K562 (cell line): ENCODE measurements around the gene MAP4K1. TPM values are rescaled to one million over a fixed set of nuclear protein-coding genes. Genes with fewer than 3 reads are reported as not detected.

Experiments
- BRD4 ChIP-seq: fragments of 200-600 bp; sonication (generic); IDR thresholded peaks from 2 replicates; pipeline ENCODE4 v1.6.1; 2017; ENCODE audit warnings: inconsistent platforms
- CBFA2T2 ChIP-seq: fragments of 450-650 bp; conservative IDR thresholded peaks from 2 replicates; pipeline ENCODE4 v1.6.1; 2017; ENCODE audit warnings: mild to moderate bottlenecking
- ESRRA ChIP-seq: fragments of 450-650 bp; IDR thresholded peaks from 2 replicates; pipeline ENCODE4 v1.6.1; 2014; ENCODE audit warnings: low read depth, mild to moderate bottlenecking, moderate library complexity, borderline replicate concordance
- ETV1 ChIP-seq: fragments of 450-650 bp; conservative IDR thresholded peaks from 2 replicates; pipeline ENCODE4 v1.6.1; 2016; ENCODE audit warnings: missing genetic modification characterization, control low read depth, low read depth, missing compliant biosample characterization
- GABPA ChIP-seq: fragments of 200-800 bp; sonication (Bioruptor generic); conservative IDR thresholded peaks from 2 replicates; pipeline ENCODE4 v1.6.1; 2016; ENCODE audit warnings: low read depth, missing genetic modification characterization, missing compliant biosample characterization
- HCFC1 ChIP-seq: IDR thresholded peaks from 2 replicates; pipeline ENCODE4 v1.6.1; 2012; ENCODE audit warnings: low read depth, low read length, improper control_type of control experiment
- HDAC8 ChIP-seq: fragments of 450-650 bp; IDR thresholded peaks from 2 replicates; pipeline ENCODE4 v1.6.1; 2016; ENCODE audit warnings: mild to moderate bottlenecking, missing genetic modification characterization, moderate library complexity, missing compliant biosample characterization
- MCM2 ChIP-seq: fragments of 450-650 bp; IDR thresholded peaks from 2 replicates; pipeline ENCODE4 v1.6.1; 2017; ENCODE audit warnings: low read depth, mild to moderate bottlenecking
- MEIS2 ChIP-seq: fragments of 450-650 bp; IDR thresholded peaks from 2 replicates; pipeline ENCODE4 v1.6.1; 2014; ENCODE audit warnings: mild to moderate bottlenecking; ENCODE audit not compliant: partially characterized antibody
- NCOA1 ChIP-seq: fragments of 450-650 bp; IDR thresholded peaks from 2 replicates; pipeline ENCODE4 v1.6.1; 2016; ENCODE audit warnings: low read depth
- NR2C1 ChIP-seq, 2 experiments: fragments of 450-650 bp; IDR thresholded peaks; 2 replicates each; pipeline ENCODE4 v1.6.1; 2017; ENCODE audit warnings: mild to moderate bottlenecking in 2 of 2, antibody characterized with exemption in 1 of 2, inconsistent platforms in 1 of 2, missing compliant biosample characterization in 1 of 2, missing genetic modification characterization in 1 of 2
- RCOR1 ChIP-seq, 2 experiments: IDR thresholded peaks; 2 replicates each; pipeline ENCODE4 v1.6.1; 2012; ENCODE audit warnings: low read depth in 2 of 2, low read length in 2 of 2, borderline replicate concordance in 1 of 2, improper control_type of control experiment in 1 of 2
- SMARCB1 ChIP-seq: IDR thresholded peaks from 2 replicates; pipeline ENCODE4 v1.6.1; 2011; ENCODE audit warnings: improper control_type of control experiment, low read depth; ENCODE audit not compliant: insufficient read length
- SMARCE1 ChIP-seq: fragments of 450-650 bp; IDR thresholded peaks from 2 replicates; pipeline ENCODE4 v1.7.1; 2016; ENCODE audit warnings: mild to moderate bottlenecking
- ZKSCAN8 ChIP-seq: fragments of 200-800 bp; sonication (Bioruptor generic); IDR thresholded peaks from 2 replicates; pipeline ENCODE4 v1.6.1; 2016; ENCODE audit warnings: missing genetic modification characterization, missing compliant biosample characterization
- ZNF263 ChIP-seq: sonication (generic); formaldehyde crosslinking; IDR thresholded peaks from 2 replicates; pipeline ENCODE4 v1.8.0; 2022; ENCODE audit warnings: mild to moderate bottlenecking, missing genetic modification reagents, borderline replicate concordance
- ZNF584 ChIP-seq: fragments of 200-800 bp; sonication (Bioruptor generic); IDR thresholded peaks from 2 replicates; pipeline ENCODE4 v1.6.1; 2016; ENCODE audit warnings: low read depth, mild to moderate bottlenecking, missing genetic modification characterization, missing compliant biosample characterization
- ZSCAN29 ChIP-seq: fragments of 450-650 bp; IDR thresholded peaks from 2 replicates; pipeline ENCODE4 v1.6.1; 2017
- polyA plus RNA-seq, 8 experiments: library from polyadenylated mRNA; depleted of rRNA in 4 of 8; stranded (reverse) in 5 of 8; unstranded in 3 of 8; fragments of >200 nt; fragmentation: Nextera tagmentation in 2 of 8; fragmentation: Illumina TruSeq in 1 of 8; extraction: Ambion mirVana in 2 of 8; extraction: Trizol in 1 of 8; gene quantifications; 2 replicates each; pipeline versions ENCODE4 v1.2.1 to v1.2.3, GENCODE V29; 2011 to 2014; ENCODE audit warnings: inconsistent platforms in 1 of 8, missing spikeins in 1 of 8
- total RNA-seq, 7 experiments: library from RNA; depleted of rRNA in 6 of 7; stranded (reverse); fragments of >200 nt in 6 of 7; fragmentation: Illumina TruSeq in 2 of 7; extraction: Trizol in 2 of 7; gene quantifications; 2 replicates each; pipeline versions ENCODE4 v1.2.1 to v1.2.3, GENCODE V29; 2011 to 2021; ENCODE audit warnings: low replicate concordance in 1 of 7
- TF ChIP-seq, protein P1 (sequence below), 2 experiments: fragments of 450-650 bp; conservative IDR thresholded peaks; 2 replicates each; pipeline ENCODE4 v1.6.1; 2017; ENCODE audit warnings: mild to moderate bottlenecking in 2 of 2, moderate library complexity in 2 of 2
- TF ChIP-seq, protein P2 (sequence below), 2 experiments: fragments of 450-650 bp in 1 of 2; IDR thresholded peaks; 2 replicates each; pipeline ENCODE4 v1.6.1; 2011 to 2017; ENCODE audit warnings: low read depth in 2 of 2, antibody characterized with exemption in 1 of 2, borderline replicate concordance in 1 of 2, low read length in 1 of 2, mild to moderate bottlenecking in 1 of 2, mixed read lengths in 1 of 2; ENCODE audit not compliant: control insufficient read depth in 1 of 2
- TF ChIP-seq, protein P3 (sequence below), 2 experiments: fragments of 200-800 bp in 1 of 2; sonication (Bioruptor generic) in 1 of 2; sonication (generic) in 1 of 2; formaldehyde crosslinking in 1 of 2; IDR thresholded peaks in 1 of 2; conservative IDR thresholded peaks in 1 of 2; 2 replicates each; pipeline versions ENCODE4 v1.5.0 to v1.6.1; 2016 to 2020; ENCODE audit warnings: missing compliant biosample characterization in 1 of 2, missing genetic modification characterization in 1 of 2, missing genetic modification reagents in 1 of 2

Gene MAP4K1
- total and polyA plus RNA-seq, 9 of the 15 experiments (the other 6 are each of a cell fraction or from before 2014, with no cell fraction given), result 0.14 to 3.2 (median 0.73) TPM; not detected in 1

DNA sequence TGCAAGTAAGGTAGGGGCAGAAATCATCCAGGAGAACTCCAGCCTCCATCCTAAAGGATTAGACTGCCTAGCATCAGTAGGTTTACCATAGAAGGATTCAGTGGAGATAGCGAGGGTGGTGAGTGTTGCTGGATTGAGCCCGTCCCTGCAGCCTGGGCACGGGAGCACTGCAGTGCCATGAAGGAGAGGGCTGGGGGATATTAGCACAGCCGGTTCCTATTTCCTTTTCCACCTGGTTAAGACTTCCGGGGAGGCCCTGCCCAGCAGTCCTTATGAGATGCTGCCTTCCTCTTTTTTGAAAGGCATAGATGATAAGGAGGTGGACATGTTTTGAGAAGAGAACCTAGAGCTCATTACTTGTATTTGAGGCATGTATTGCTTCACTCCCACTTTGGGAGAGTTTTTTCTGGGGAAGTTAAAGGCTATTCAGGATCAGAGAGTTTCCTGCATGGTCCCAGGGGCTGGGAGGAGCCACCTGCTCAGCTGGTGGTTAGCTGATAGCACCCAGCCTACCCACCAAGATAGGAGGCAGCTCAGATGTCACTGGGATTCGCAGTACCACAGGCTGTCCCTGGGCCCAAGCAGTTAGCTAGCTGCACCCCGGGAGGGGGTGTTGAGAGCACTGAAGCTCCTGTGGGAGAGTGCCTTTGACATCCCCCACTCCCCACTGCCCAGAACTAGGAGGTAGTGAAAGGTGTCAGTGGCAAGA, 46.9 kb upstream of the MAP4K1 start (continued):
- TF ChIP-seq, protein P1, sequence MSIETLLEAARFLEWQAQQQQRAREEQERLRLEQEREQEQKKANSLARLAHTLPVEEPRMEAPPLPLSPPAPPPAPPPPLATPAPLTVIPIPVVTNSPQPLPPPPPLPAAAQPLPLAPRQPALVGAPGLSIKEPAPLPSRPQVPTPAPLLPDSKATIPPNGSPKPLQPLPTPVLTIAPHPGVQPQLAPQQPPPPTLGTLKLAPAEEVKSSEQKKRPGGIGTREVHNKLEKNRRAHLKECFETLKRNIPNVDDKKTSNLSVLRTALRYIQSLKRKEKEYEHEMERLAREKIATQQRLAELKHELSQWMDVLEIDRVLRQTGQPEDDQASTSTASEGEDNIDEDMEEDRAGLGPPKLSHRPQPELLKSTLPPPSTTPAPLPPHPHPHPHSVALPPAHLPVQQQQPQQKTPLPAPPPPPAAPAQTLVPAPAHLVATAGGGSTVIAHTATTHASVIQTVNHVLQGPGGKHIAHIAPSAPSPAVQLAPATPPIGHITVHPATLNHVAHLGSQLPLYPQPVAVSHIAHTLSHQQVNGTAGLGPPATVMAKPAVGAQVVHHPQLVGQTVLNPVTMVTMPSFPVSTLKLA (conservative IDR thresholded peaks at IDR 0.05), result peak; percentile 19 to 33; a peak in 1 of 4 replicates
- TF ChIP-seq CBFA2T2, result peak; percentile 35; the same call in 1 of the 2 replicates
- no peak for TF ChIP-seq HDAC8 (tag)
- peak; percentile 52; the same call in 1 of the 2 replicates for TF ChIP-seq ETV1 (tag)
- TF ChIP-seq NR2C1 (IDR thresholded peaks at IDR 0.05), result no peak
- no peak for TF ChIP-seq NR2C1 (tag; IDR thresholded peaks at IDR 0.05)
- no peak for TF ChIP-seq MCM2
- peak in 1 of 2 experiments; percentile 71; a peak in 2 of 4 replicates for TF ChIP-seq RCOR1 (IDR thresholded peaks at IDR 0.05; ENCODE audit: borderline replicate concordance in 1 of 2, low read depth in 2 of 2, low read length in 2 of 2)
- TF ChIP-seq ZSCAN29, result no peak
- TF ChIP-seq, protein P2, sequence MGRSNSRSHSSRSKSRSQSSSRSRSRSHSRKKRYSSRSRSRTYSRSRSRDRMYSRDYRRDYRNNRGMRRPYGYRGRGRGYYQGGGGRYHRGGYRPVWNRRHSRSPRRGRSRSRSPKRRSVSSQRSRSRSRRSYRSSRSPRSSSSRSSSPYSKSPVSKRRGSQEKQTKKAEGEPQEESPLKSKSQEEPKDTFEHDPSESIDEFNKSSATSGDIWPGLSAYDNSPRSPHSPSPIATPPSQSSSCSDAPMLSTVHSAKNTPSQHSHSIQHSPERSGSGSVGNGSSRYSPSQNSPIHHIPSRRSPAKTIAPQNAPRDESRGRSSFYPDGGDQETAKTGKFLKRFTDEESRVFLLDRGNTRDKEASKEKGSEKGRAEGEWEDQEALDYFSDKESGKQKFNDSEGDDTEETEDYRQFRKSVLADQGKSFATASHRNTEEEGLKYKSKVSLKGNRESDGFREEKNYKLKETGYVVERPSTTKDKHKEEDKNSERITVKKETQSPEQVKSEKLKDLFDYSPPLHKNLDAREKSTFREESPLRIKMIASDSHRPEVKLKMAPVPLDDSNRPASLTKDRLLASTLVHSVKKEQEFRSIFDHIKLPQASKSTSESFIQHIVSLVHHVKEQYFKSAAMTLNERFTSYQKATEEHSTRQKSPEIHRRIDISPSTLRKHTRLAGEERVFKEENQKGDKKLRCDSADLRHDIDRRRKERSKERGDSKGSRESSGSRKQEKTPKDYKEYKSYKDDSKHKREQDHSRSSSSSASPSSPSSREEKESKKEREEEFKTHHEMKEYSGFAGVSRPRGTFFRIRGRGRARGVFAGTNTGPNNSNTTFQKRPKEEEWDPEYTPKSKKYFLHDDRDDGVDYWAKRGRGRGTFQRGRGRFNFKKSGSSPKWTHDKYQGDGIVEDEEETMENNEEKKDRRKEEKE (IDR thresholded peaks at IDR 0.05; ENCODE audit: borderline replicate concordance in 1 of 2, control insufficient read depth in 1 of 2, low read depth in 2 of 2, low read length in 1 of 2), result no peak
- peak; percentile 40; the same call in 1 of the 2 replicates for TF ChIP-seq NCOA1
- TF ChIP-seq SMARCB1, result no peak
- TF ChIP-seq, protein P3, sequence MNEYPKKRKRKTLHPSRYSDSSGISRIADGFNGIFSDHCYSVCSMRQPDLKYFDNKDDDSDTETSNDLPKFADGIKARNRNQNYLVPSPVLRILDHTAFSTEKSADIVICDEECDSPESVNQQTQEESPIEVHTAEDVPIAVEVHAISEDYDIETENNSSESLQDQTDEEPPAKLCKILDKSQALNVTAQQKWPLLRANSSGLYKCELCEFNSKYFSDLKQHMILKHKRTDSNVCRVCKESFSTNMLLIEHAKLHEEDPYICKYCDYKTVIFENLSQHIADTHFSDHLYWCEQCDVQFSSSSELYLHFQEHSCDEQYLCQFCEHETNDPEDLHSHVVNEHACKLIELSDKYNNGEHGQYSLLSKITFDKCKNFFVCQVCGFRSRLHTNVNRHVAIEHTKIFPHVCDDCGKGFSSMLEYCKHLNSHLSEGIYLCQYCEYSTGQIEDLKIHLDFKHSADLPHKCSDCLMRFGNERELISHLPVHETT (CRISPR knock-in tag; conservative IDR thresholded peaks at IDR 0.05 in 1 of 2, IDR thresholded peaks at IDR 0.05 in 1 of 2), result no peak
- peak; percentile 71 for TF ChIP-seq GABPA (tag)
- peak; percentile 64 for TF ChIP-seq ZNF263 (CRISPR knock-in tag)
- TF ChIP-seq ESRRA, result no peak
- TF ChIP-seq ZKSCAN8, result 0 out of 2 replicates have a peak, but pooled peaks have one; percentile 38
- no peak for TF ChIP-seq BRD4
- TF ChIP-seq MEIS2, result peak; percentile 14
- TF ChIP-seq ZNF584, result no peak
- TF ChIP-seq HCFC1, result no peak
- TF ChIP-seq SMARCE1, result peak; percentile 56
